GM10248 (cell line): ENCODE results near the gene MAIP1.

Experiments
- CTCF ChIA-PET: fragments of 300-600 bp; sonication (Branson Sonifier 250); formaldehyde crosslinking; extraction: SDS; loops from one replicate; lab custom pipeline; 2021; ENCODE audit warnings: antibody characterized with exemption; lab: Yijun Ruan, JAX
- POLR2A ChIA-PET: fragments of 350-650 bp; sonication (Branson Sonifier 250); formaldehyde crosslinking; extraction: SDS; loops from one replicate; lab custom pipeline; 2020; ENCODE audit warnings: antibody characterized with exemption; lab: Yijun Ruan, JAX
- DNase-seq: peaks from one replicate; pipeline ENCODE4 v3.0.0; 2012; ENCODE audit errors: extremely low spot score
- CTCF ChIP-seq: IDR thresholded peaks from 2 replicates; pipeline ENCODE4 v1.5.1; 2012; ENCODE audit warnings: mild to moderate bottlenecking, low read depth; ENCODE audit errors: extremely low read depth, missing control alignments, control extremely low read depth

The MAIP1 gene

GRCh38 chr2:199956062-199956380 is 639 bp downstream of the MAIP1 start:
- CTCF ChIA-PET = interaction anchor here (0.7 to 1.3 kb wide), 3 partner anchors 8 to 18 kb away, joined by 3 to 5 read pairs (median 4); no protein-coding TSS in a partner anchor
- no peak for DNase-seq
- no peak for TF ChIP-seq CTCF
- POLR2A ChIA-PET = interaction anchor here (0.6 kb wide), 1 partner anchor 11 kb away, joined by 3 read pairs; no protein-coding TSS in a partner anchor

GRCh38 chr2:199958014-199958413 is 2.6 kb downstream of the MAIP1 start:
- CTCF ChIA-PET = interaction anchor here (1.1 to 1.2 kb wide), 3 partner anchors 9 to 18 kb away, joined by 3 to 4 read pairs (median 3); no protein-coding TSS in a partner anchor
- POLR2A ChIA-PET = no interaction called here
- TF ChIP-seq CTCF = no peak
- DNase-seq = no peak

- ChIA-PET CTCF (interaction anchor here (1.0 kb wide), 2 partner anchors 11 to 519 kb away, joined by 3 read pairs; no protein-coding TSS in a partner anchor), POLR2A (no interaction called here)
- DNase-seq = no peak
These were observed 6.8 kb downstream of the MAIP1 start for GRCh38 chr2:199962203-199962602.

GRCh38 chr2:199966405-199966804 is 11.0 kb downstream of the MAIP1 start:
- no peak for TF ChIP-seq CTCF
- no peak for DNase-seq
- ChIA-PET CTCF (interaction anchor here (1.0 to 1.7 kb wide), 2 partner anchors 8 to 9 kb away, joined by 4 to 5 read pairs; no protein-coding TSS in a partner anchor), POLR2A (interaction anchor here (0.9 kb wide), 1 partner anchor 10 kb away, joined by 3 read pairs; no protein-coding TSS in a partner anchor)

More at GRCh38 chr2:199962203-199962602, 6.8 kb downstream of the MAIP1 start:
- no peak for TF ChIP-seq CTCF

- ChIA-PET CTCF (interaction anchor here (1.0 to 1.7 kb wide), 3 partner anchors 8 to 515 kb away, joined by 3 to 5 read pairs (median 4); no protein-coding TSS in a partner anchor), POLR2A (interaction anchor here (0.9 kb wide), 1 partner anchor 11 kb away, joined by 3 read pairs; no protein-coding TSS in a partner anchor)
- no peak for TF ChIP-seq CTCF
- no peak for DNase-seq
These were observed 11.6 kb downstream of the MAIP1 start for GRCh38 chr2:199966976-199967375.

GRCh38 chr2:199968126-199968525 is 12.7 kb downstream of the MAIP1 start:
- no peak for TF ChIP-seq CTCF
- CTCF ChIA-PET = interaction anchor here (1.3 kb wide), 1 partner anchor 513 kb away, joined by 3 read pairs; no protein-coding TSS in a partner anchor
- no peak for DNase-seq
- POLR2A ChIA-PET = no interaction called here
